K562 (cell line): ENCODE results near the gene CD79A. TPM values are rescaled to one million over a fixed set of nuclear protein-coding genes. Genes with fewer than 3 reads are reported as not detected.

ENCODE experiments used
- CSDE1 ChIP-seq, 2 experiments: fragments of 450-650 bp; IDR thresholded peaks; 2 replicates each; pipeline ENCODE4 v1.6.1; 2016; ENCODE audit warnings: mild to moderate bottlenecking in 1 of 2
- HBP1 ChIP-seq: fragments of 450-650 bp; formaldehyde crosslinking; IDR thresholded peaks from 2 replicates; pipeline ENCODE4 v1.4.0; 2022; ENCODE audit warnings: missing genetic modification characterization
- NR2C2 ChIP-seq, 2 experiments: fragments of 200-800 bp in 1 of 2; sonication (Bioruptor generic) in 1 of 2; sonication (generic) in 1 of 2; formaldehyde crosslinking in 1 of 2; IDR thresholded peaks; 2 replicates each; pipeline versions ENCODE4 v1.6.1 to v1.8.0; 2016 to 2022; ENCODE audit warnings: mild to moderate bottlenecking in 1 of 2, missing compliant biosample characterization in 1 of 2, missing genetic modification characterization in 1 of 2, missing genetic modification reagents in 1 of 2
- POLR2A ChIP-seq: fragments of 450-650 bp; conservative IDR thresholded peaks from 2 replicates; pipeline ENCODE4 v1.6.1; 2016
- SETDB1 ChIP-seq: IDR thresholded peaks from one replicate; pipeline ENCODE4 v1.6.1; 2012; ENCODE audit warnings: low read length, control low read depth, inconsistent platforms
- SIN3A ChIP-seq, 2 experiments: fragments of 150-350 bp in 1 of 2; IDR thresholded peaks; 2 replicates each; pipeline ENCODE4 v1.6.1; 2011 to 2016; ENCODE audit warnings: borderline replicate concordance in 2 of 2, low read depth in 2 of 2, low read length in 2 of 2, mild to moderate bottlenecking in 2 of 2, moderate library complexity in 2 of 2; ENCODE audit not compliant: control insufficient read depth in 1 of 2
- TCFL5 ChIP-seq: fragments of 250-450 bp; sonication (Bioruptor Pico); conservative IDR thresholded peaks from 2 replicates; pipeline ENCODE4 v1.6.1; 2021; ENCODE audit warnings: mild to moderate bottlenecking, moderate library complexity, matching md5 sums
- ZNF589 ChIP-seq: fragments of 200-800 bp; sonication (Bioruptor generic); IDR thresholded peaks from 2 replicates; pipeline ENCODE4 v1.6.1; 2016; ENCODE audit warnings: low read depth, missing genetic modification characterization, missing compliant biosample characterization
- polyA plus RNA-seq, 8 experiments: library from polyadenylated mRNA; depleted of rRNA in 4 of 8; stranded (reverse) in 5 of 8; unstranded in 3 of 8; fragments of >200 nt; fragmentation: Nextera tagmentation in 2 of 8; fragmentation: Illumina TruSeq in 1 of 8; extraction: Ambion mirVana in 2 of 8; extraction: Trizol in 1 of 8; gene quantifications; 2 replicates each; pipeline versions ENCODE4 v1.2.1 to v1.2.3, GENCODE V29; 2011 to 2014; ENCODE audit warnings: inconsistent platforms in 1 of 8, missing spikeins in 1 of 8
- total RNA-seq, 7 experiments: library from RNA; depleted of rRNA in 6 of 7; stranded (reverse); fragments of >200 nt in 6 of 7; fragmentation: Illumina TruSeq in 2 of 7; extraction: Trizol in 2 of 7; gene quantifications; 2 replicates each; pipeline versions ENCODE4 v1.2.1 to v1.2.3, GENCODE V29; 2011 to 2021; ENCODE audit warnings: low replicate concordance in 1 of 7

CD79A gene
- total and polyA plus RNA-seq, 9 of the 15 experiments (the other 6 are each of a cell fraction or from before 2014, with no cell fraction given): 0.04 to 0.72 (median 0.17) TPM; not detected in 3

GRCh38 chr19:41871573-41872383, 5.3 kb upstream of the CD79A start (continued):
- TF ChIP-seq SIN3A (IDR thresholded peaks at IDR 0.05; ENCODE audit: borderline replicate concordance in 2 of 2, control insufficient read depth in 1 of 2, low read depth in 2 of 2, low read length in 2 of 2) (peak in 1 of 2 experiments; percentile 75; a peak in 2 of 4 replicates), CSDE1 (IDR thresholded peaks at IDR 0.05) (no peak), ZNF589 (0 out of 2 replicates have a peak, but pooled peaks have one; percentile 34), HBP1 (CRISPR knock-in tag) (peak; percentile 65; the same call in 1 of the 2 replicates), POLR2A (peak; percentile 87), NR2C2 (CRISPR knock-in tag; IDR thresholded peaks at IDR 0.05) (no peak), NR2C2 (tag; IDR thresholded peaks at IDR 0.05) (0 out of 2 replicates have a peak, but pooled peaks have one; percentile 34), TCFL5 (CRISPR knock-in tag) (no peak), SETDB1 (no peak)
